GM23338 (cell line): ENCODE data around the gene UNC93A. TPM values are rescaled to one million over a fixed set of nuclear protein-coding genes. Genes with fewer than 3 reads are reported as not detected.

ENCODE experiments used
- ATAC-seq: fragments of 200-7000 bp; cut with Tn5 transposase; 3 replicates; pipeline ENCODE4 v1.9.1; 2020
- DNase-seq: peaks from one replicate; pipeline ENCODE4 v3.0.0-alpha.2; 2015; ENCODE audit warnings: low spot score
- H2AFZ ChIP-seq: fragments of 200-600 bp; sonication (generic); 2 replicates; pipeline ENCODE4 v1.8.0; 2016; ENCODE audit warnings: antibody characterized with exemption, mild to moderate bottlenecking, moderate library complexity
- H3F3A ChIP-seq: fragments of 200-600 bp; sonication (generic); replicated peaks from 2 replicates; pipeline ENCODE4 v1.8.0; 2017; ENCODE audit warnings: antibody characterized with exemption, mixed run types, low read depth
- H3K27ac ChIP-seq: fragments of 200-600 bp; sonication (generic); 2 replicates; pipeline ENCODE4 v1.6.1; 2016; ENCODE audit warnings: low read depth
- H3K27me3 ChIP-seq: fragments of 200-600 bp; sonication (generic); 2 replicates; pipeline ENCODE4 v1.8.0; 2016; ENCODE audit warnings: mild to moderate bottlenecking, mixed run types, moderate library complexity; ENCODE audit not compliant: insufficient read depth
- H3K36me3 ChIP-seq: fragments of 200-600 bp; sonication (generic); 2 replicates; pipeline ENCODE4 v1.8.0; 2016; ENCODE audit warnings: mild to moderate bottlenecking; ENCODE audit not compliant: insufficient read depth
- H3K4me1 ChIP-seq: fragments of 200-600 bp; sonication (generic); 2 replicates; pipeline ENCODE4 v1.8.0; 2016; ENCODE audit warnings: mild to moderate bottlenecking, moderate library complexity; ENCODE audit not compliant: insufficient read depth
- H3K4me2 ChIP-seq: fragments of 200-600 bp; sonication (generic); 2 replicates; pipeline ENCODE4 v1.7.1; 2017; ENCODE audit warnings: mixed run types
- H3K4me3 ChIP-seq: fragments of 200-600 bp; sonication (generic); 2 replicates; pipeline ENCODE4 v1.6.1; 2016; ENCODE audit warnings: mixed run types
- H3K79me2 ChIP-seq: fragments of 200-600 bp; sonication (generic); replicated peaks from 2 replicates; pipeline ENCODE4 v1.8.0; 2017; ENCODE audit warnings: mild to moderate bottlenecking; ENCODE audit not compliant: insufficient read depth
- H3K9me2 ChIP-seq: fragments of 200-600 bp; sonication (generic); 2 replicates; pipeline ENCODE4 v1.8.0; 2017; ENCODE audit not compliant: insufficient read depth
- H4K20me1 ChIP-seq: fragments of 200-600 bp; sonication (generic); replicated peaks from 2 replicates; pipeline ENCODE4 v1.8.0; 2017; ENCODE audit warnings: mild to moderate bottlenecking; ENCODE audit not compliant: insufficient read depth
- H3K27ac Mint-ChIP-seq: 2 replicates; pipeline ENCODE4 v1.8.0; 2020; ENCODE audit warnings: inconsistent platforms, mild to moderate bottlenecking, moderate library complexity, mixed read lengths
- H3K27me3 Mint-ChIP-seq: 3 replicates; pipeline ENCODE4 v1.8.0; 2022; ENCODE audit warnings: low read depth, mild to moderate bottlenecking, moderate library complexity, mixed read lengths, inconsistent platforms; ENCODE audit not compliant: insufficient read depth, poor library complexity
- H3K36me3 Mint-ChIP-seq: 3 replicates; pipeline ENCODE4 v1.8.0; 2021; ENCODE audit warnings: low read depth, mild to moderate bottlenecking, inconsistent platforms, moderate library complexity, mixed read lengths
- H3K4me1 Mint-ChIP-seq: 3 replicates; pipeline ENCODE4 v1.8.0; 2020; ENCODE audit warnings: mild to moderate bottlenecking, inconsistent platforms, mixed read lengths
- H3K4me3 Mint-ChIP-seq: 3 replicates; pipeline ENCODE4 v1.8.0; 2021; ENCODE audit warnings: moderate library complexity, mild to moderate bottlenecking, inconsistent platforms, mixed read lengths
- H3K9me3 Mint-ChIP-seq: 3 replicates; pipeline ENCODE4 v1.8.0; 2020; ENCODE audit warnings: moderate library complexity, mild to moderate bottlenecking, inconsistent platforms, mixed read lengths
- CREB1 ChIP-seq: fragments of 250-450 bp; sonication (Bioruptor Pico); IDR thresholded peaks from 2 replicates; pipeline ENCODE4 v1.5.0; 2020; ENCODE audit warnings: low read depth, mild to moderate bottlenecking, moderate library complexity
- EZH2 ChIP-seq: fragments of 200-600 bp; sonication (generic); IDR thresholded peaks from one replicate; pipeline ENCODE4 v1.8.0; 2017; ENCODE audit warnings: antibody characterized with exemption, mild to moderate bottlenecking, low read depth; ENCODE audit not compliant: unreplicated experiment
- NANOG ChIP-seq: IDR thresholded peaks from 2 replicates; pipeline ENCODE4 v1.6.1; 2016; ENCODE audit warnings: antibody characterized with exemption, borderline replicate concordance
- POLR2AphosphoS5 ChIP-seq: IDR thresholded peaks from 2 replicates; pipeline ENCODE4 v1.6.1; 2016; ENCODE audit warnings: antibody characterized with exemption, low read depth
- ZNF331 ChIP-seq: fragments of 250-450 bp; sonication (Bioruptor Pico); IDR thresholded peaks from 2 replicates; pipeline ENCODE4 v1.5.0; 2020; ENCODE audit warnings: low read depth, mild to moderate bottlenecking, moderate library complexity
- polyA plus RNA-seq: library from polyadenylated mRNA; unstranded; fragments of >200 nt; fragmentation: Nextera tagmentation; extraction: Ambion mirVana; gene quantifications from 2 replicates; pipeline ENCODE4 v1.2.1, GENCODE V29; 2016
- total RNA-seq: library from RNA; depleted of rRNA; stranded (reverse); fragments of >200 nt; shearing (Covaris generic); gene quantifications from 2 replicates; pipeline ENCODE4 v1.2.3, GENCODE V29; 2014
- TF ChIP-seq, protein P1 (sequence below): fragments of 250-450 bp; sonication (Bioruptor Pico); IDR thresholded peaks from 2 replicates; pipeline ENCODE4 v1.5.0; 2020; ENCODE audit warnings: mild to moderate bottlenecking, moderate library complexity
- TF ChIP-seq, protein P2 (sequence below): IDR thresholded peaks from one replicate; pipeline ENCODE4 v1.6.1; 2018; ENCODE audit warnings: antibody characterized with exemption; ENCODE audit not compliant: unreplicated experiment

Gene UNC93A
- total and polyA plus RNA-seq, 2 experiments from 2014 or later: 0.18 to 0.28 TPM

DNA sequence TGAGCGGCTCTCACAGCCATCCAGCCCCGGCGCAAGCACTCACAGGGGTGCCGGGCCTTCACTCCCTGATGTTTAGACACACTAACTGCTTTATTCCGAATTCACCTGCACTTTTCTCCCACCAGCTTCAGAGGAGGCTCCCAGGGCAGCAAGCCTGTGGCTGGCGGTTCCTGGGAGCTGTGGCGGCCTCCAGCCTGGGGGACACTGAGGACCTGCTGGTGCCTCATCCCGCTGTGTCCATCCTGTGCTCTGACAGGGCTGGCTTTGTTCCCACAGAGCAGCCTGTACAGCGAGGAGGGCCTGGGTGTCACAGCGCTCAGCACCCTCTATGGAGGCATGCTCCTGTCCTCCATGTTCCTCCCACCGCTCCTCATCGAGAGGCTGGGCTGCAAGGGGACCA, 3.1 kb downstream of the UNC93A start (continued):
- TF ChIP-seq, protein P1, sequence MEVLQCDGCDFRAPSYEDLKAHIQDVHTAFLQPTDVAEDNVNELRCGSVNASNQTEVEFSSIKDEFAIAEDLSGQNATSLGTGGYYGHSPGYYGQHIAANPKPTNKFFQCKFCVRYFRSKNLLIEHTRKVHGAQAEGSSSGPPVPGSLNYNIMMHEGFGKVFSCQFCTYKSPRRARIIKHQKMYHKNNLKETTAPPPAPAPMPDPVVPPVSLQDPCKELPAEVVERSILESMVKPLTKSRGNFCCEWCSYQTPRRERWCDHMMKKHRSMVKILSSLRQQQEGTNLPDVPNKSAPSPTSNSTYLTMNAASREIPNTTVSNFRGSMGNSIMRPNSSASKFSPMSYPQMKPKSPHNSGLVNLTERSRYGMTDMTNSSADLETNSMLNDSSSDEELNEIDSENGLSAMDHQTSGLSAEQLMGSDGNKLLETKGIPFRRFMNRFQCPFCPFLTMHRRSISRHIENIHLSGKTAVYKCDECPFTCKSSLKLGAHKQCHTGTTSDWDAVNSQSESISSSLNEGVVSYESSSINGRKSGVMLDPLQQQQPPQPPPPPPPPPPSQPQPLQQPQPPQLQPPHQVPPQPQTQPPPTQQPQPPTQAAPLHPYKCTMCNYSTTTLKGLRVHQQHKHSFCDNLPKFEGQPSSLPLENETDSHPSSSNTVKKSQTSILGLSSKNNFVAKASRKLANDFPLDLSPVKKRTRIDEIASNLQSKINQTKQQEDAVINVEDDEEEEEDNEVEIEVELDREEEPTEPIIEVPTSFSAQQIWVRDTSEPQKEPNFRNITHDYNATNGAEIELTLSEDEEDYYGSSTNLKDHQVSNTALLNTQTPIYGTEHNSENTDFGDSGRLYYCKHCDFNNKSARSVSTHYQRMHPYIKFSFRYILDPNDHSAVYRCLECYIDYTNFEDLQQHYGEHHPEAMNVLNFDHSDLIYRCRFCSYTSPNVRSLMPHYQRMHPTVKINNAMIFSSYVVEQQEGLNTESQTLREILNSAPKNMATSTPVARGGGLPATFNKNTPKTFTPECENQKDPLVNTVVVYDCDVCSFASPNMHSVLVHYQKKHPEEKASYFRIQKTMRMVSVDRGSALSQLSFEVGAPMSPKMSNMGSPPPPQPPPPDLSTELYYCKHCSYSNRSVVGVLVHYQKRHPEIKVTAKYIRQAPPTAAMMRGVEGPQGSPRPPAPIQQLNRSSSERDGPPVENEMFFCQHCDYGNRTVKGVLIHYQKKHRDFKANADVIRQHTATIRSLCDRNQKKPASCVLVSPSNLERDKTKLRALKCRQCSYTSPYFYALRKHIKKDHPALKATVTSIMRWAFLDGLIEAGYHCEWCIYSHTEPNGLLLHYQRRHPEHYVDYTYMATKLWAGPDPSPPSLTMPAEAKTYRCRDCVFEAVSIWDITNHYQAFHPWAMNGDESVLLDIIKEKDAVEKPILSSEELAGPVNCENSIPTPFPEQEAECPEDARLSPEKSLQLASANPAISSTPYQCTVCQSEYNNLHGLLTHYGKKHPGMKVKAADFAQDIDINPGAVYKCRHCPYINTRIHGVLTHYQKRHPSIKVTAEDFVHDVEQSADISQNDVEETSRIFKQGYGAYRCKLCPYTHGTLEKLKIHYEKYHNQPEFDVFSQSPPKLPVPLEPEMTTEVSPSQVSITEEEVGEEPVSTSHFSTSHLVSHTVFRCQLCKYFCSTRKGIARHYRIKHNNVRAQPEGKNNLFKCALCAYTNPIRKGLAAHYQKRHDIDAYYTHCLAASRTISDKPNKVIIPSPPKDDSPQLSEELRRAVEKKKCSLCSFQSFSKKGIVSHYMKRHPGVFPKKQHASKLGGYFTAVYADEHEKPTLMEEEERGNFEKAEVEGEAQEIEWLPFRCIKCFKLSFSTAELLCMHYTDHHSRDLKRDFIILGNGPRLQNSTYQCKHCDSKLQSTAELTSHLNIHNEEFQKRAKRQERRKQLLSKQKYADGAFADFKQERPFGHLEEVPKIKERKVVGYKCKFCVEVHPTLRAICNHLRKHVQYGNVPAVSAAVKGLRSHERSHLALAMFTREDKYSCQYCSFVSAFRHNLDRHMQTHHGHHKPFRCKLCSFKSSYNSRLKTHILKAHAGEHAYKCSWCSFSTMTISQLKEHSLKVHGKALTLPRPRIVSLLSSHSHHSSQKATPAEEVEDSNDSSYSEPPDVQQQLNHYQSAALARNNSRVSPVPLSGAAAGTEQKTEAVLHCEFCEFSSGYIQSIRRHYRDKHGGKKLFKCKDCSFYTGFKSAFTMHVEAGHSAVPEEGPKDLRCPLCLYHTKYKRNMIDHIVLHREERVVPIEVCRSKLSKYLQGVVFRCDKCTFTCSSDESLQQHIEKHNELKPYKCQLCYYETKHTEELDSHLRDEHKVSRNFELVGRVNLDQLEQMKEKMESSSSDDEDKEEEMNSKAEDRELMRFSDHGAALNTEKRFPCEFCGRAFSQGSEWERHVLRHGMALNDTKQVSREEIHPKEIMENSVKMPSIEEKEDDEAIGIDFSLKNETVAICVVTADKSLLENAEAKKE (CRISPR knock-in tag): no peak

DNA sequence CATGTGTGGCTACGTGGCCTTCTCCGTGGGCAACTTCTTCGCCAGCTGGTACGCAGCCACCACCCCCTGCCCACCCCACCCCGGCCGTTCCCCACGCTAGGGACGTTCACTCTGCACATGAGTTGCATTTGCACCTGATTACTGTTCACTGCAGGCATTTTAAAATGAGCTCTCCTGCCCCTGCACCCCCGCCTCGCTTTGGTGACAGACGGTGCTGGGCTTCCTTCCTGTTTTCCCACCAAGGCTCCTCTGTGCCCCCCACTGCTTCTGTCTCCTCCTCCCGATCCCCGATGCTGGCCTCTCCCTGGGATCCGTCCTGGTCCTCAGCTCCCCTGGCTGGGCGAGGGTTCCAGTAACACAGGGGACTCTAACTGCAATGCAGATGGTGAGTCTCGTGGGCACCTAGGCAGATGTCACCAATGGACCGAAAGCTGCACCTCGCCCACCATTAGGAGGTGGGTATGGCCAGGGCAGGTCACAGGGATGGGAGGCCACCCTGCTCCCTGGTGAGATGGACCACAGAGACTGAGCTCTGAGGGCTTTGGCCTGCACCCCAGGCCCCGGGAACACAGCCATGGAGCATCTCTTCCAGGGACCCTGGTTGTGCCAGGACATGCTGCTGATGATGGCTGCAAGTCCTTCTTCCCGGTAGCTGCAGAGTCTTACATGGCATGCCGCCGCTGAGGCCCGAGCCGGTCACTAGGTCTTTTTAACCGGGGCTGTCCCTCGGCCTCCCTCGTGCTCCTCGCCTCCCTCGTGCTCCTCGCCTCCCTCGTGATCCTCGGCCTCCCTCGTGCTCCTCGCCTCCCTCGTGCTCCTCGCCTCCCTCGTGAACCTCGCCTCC, 3.8 kb downstream of the UNC93A start:
- H3K27me3 Mint-ChIP-seq: peaks cover 11% of the 10 kb centered on the region
- Histone ChIP-seq H3K79me2 (no peaks in the 10 kb centered on the region), H2AFZ (no peak overlapping the region), H3K4me3 (no peak overlapping the region), H3K36me3 (no peaks in the 10 kb centered on the region), H3K4me2 (no peak overlapping the region), H3K4me1 (no peaks in the 10 kb centered on the region), H3K9me2 (peaks cover 3% of the 10 kb centered on the region; the same call in 1 of the 2 replicates), H4K20me1 (no peaks in the 10 kb centered on the region), H3K27ac (no peak overlapping the region), H3K27me3 (no peaks in the 10 kb centered on the region), H3F3A (no peaks in the 10 kb centered on the region)
- no peaks in the 10 kb centered on the region for H3K36me3 Mint-ChIP-seq
- H3K4me1 Mint-ChIP-seq: peaks cover 9% of the 10 kb centered on the region
- no peak overlapping the region for H3K27ac Mint-ChIP-seq
- ATAC-seq (no peak), DNase-seq (no peak)
- no peak overlapping the region for H3K4me3 Mint-ChIP-seq
- peaks cover 5% of the 10 kb centered on the region; the same call in 2 of the 3 replicates for H3K9me3 Mint-ChIP-seq
- TF ChIP-seq POLR2AphosphoS5: no peak
- TF ChIP-seq NANOG: no peak
- TF ChIP-seq CREB1 (CRISPR knock-in tag): no peak
- TF ChIP-seq, protein P2, sequence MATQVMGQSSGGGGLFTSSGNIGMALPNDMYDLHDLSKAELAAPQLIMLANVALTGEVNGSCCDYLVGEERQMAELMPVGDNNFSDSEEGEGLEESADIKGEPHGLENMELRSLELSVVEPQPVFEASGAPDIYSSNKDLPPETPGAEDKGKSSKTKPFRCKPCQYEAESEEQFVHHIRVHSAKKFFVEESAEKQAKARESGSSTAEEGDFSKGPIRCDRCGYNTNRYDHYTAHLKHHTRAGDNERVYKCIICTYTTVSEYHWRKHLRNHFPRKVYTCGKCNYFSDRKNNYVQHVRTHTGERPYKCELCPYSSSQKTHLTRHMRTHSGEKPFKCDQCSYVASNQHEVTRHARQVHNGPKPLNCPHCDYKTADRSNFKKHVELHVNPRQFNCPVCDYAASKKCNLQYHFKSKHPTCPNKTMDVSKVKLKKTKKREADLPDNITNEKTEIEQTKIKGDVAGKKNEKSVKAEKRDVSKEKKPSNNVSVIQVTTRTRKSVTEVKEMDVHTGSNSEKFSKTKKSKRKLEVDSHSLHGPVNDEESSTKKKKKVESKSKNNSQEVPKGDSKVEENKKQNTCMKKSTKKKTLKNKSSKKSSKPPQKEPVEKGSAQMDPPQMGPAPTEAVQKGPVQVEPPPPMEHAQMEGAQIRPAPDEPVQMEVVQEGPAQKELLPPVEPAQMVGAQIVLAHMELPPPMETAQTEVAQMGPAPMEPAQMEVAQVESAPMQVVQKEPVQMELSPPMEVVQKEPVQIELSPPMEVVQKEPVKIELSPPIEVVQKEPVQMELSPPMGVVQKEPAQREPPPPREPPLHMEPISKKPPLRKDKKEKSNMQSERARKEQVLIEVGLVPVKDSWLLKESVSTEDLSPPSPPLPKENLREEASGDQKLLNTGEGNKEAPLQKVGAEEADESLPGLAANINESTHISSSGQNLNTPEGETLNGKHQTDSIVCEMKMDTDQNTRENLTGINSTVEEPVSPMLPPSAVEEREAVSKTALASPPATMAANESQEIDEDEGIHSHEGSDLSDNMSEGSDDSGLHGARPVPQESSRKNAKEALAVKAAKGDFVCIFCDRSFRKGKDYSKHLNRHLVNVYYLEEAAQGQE: no peak
- TF ChIP-seq ZNF331 (CRISPR knock-in tag): no peak
- no peak for TF ChIP-seq EZH2
